Measurements from ENCODE around the gene CCDC8.
"Not testable (repeated sequence)": the region's sequence is repeated elsewhere in the genome, so short reads cannot be mapped to it uniquely, and the experiment has no call there.

The CCDC8 gene, protein sequence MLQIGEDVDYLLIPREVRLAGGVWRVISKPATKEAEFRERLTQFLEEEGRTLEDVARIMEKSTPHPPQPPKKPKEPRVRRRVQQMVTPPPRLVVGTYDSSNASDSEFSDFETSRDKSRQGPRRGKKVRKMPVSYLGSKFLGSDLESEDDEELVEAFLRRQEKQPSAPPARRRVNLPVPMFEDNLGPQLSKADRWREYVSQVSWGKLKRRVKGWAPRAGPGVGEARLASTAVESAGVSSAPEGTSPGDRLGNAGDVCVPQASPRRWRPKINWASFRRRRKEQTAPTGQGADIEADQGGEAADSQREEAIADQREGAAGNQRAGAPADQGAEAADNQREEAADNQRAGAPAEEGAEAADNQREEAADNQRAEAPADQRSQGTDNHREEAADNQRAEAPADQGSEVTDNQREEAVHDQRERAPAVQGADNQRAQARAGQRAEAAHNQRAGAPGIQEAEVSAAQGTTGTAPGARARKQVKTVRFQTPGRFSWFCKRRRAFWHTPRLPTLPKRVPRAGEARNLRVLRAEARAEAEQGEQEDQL

DNA sequence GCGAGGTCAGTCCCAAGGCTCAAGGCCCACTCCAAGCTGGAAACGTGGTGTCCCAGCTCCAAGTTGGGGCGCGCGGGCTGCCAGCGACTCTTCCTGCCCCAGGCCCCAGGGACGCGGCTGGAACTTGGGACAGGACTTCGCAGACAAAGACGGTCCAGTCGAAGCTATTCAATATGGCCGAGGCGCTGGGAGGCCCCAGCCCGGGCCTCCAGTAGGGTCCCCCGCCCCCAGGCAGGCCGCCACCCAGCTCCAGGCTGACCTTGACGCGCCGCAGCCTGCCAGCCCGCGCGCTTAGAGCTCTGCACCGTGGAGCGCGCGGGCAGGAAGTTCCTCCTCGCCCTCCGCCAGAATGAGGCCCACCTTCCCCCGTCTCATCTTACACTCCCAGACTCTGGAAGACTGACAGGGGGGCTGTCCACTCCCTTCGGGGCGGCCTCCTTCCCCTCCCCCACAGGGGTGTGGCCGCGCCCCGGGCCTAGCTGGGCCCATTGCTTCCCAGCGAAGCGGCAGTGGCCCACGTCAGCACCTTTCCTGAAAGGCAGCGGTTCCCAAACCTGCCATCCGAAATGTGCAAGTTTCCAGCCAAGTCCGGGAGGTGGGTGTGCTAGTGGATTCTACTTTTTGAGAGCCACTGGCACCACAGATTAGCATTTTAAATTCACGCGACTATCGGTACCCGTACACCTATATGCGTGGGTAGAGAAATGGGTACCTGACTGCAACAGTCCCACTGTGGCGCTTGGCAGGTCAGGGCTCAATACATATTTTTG lies at the start of gene CCDC8:
Gene CCDC8 (minus strand): TSS at position 303 of the 770 bp plus-strand sequence. CDS start 754 bp downstream, outside the sequence.
- no peak for DNase-seq

DNA sequence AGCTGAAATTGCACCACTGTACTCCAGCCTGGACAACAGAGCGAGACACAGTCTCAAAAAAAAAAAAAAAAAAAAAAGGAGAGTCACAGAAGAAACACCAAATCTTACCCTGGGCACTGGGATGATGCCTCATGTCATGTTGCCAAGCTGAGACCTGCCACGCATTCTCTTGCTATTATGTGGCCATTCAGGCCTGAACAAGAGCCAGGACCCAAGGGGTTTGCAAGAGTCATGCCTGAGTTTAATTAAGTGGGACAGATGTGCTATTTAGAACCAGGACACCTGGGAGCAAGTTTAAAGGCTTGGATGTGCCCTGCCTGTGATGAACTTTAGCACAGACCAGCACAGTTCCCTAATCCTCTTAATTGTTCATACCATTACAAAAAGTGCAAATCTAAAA lies 48.2 kb upstream of the CCDC8 start:
- DNase-seq, result no peak

DNA sequence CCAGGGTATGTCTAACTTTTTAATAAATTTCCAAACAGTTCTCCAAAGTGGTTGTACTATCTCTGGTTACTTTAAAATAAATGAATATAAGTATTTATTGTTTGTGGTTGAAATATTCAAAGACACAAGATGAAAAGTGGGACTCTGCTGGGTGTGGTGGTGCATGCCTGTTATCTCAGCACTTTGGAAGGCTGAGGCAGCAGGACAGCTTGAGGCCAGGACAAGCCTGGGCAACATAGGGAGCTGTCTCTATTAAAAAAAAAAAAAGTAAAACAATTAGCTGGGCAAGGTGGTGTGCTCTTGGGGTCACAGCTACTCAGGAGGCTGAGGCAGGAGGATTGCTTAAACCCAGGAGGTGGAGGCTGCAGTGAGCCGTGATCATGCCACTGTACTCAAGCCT lies 47.6 kb upstream of the CCDC8 start:
- DNase-seq, result no peak

DNA sequence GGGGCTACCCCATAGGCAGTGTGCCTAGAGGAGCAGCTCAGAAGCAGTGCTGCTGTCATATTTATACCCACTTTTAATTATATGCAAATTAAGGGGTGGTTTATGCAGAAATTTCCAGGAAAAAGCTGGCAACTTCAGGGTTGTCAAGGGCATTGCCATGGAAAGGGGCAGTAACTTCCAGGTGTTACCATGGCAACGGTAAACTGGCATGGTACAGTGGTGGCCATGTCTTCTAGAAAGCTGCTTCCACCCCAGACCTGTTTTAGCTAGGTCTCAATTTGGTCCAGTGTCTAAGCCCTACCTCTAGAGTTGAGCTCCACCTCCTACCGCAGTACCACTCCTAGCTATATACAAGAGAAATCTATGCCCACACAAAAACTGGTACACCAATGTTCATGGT lies 46.7 kb upstream of the CCDC8 start:
- DNase-seq, result no peak

DNA sequence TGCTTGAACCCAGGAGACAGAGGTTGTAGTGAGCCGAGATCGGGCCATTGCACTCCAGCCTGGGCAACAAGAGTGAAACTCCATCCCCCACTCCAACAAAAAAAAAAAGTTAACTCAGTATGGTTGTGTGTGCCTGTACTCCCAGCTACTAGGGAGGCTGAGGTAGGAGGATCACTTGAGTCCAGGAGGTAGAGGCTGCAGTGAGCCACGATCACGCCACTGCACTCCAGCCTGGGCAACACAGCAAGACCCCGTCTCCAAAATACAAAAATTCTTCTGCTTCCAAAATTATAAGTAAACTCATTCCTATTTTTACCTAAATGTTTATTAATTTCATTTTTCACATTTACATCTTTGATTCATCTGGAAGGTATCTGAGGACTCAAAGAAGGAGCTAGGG lies 43.6 kb upstream of the CCDC8 start:
- no peak for DNase-seq

DNA sequence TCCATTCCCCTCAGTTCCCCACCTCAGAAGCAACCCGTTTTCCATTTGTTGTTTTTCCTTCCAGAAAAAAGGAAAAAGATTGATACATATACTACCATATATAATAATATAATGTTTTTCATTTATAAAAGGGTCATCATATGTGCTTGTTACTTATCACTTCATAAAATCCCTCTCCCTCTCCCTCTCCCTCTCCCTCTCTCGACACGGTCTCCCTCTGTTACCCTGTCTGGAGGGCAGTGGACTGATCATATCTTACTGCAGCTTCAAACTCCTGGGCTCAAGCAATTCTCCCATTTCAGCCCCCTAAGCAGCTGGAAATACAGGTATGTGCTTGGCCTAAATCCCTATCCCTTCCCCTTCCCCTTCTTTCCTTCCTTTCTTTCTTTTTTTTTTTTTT lies 40.9 kb upstream of the CCDC8 start:
- DNase-seq, result no peak

DNA sequence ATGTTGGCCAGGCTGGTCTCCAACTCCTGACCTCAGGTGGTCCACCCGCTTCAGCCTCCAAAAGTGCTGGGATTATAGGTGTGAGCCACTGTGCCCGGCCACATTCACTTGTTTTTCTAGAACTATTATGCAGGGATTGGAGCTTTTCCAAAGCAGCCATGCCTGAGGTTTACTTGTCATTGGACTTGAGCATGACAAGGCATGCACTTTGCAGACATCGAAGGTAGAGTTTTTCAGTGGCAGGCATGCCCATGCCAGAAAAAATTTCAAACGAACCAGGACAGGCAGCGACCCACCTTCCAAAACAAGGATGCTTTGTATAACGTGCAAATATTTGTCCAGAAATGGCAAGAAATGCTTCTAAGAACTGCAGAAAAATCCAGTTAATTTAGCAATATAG lies 40.3 kb upstream of the CCDC8 start:
- no peak for DNase-seq

DNA sequence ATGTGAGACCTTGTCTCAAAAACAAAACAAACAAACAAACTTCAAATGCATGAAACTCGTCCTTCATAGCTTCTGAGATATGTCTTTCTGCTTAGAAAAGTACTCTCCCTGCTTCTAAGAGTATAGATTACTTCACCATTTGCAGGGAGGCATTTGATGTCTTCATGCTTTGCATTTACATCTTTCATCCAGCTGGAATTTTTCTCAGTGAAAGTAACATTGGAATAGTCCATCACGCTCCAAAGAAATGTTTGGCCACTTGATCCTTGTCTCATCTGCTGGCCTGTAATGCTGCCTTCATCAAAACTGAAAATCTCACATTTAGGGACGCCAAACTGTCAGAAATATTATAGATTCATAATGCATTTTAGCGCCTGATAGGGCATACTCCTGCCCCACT lies 38.8 kb upstream of the CCDC8 start:
- DNase-seq, result no peak

DNA sequence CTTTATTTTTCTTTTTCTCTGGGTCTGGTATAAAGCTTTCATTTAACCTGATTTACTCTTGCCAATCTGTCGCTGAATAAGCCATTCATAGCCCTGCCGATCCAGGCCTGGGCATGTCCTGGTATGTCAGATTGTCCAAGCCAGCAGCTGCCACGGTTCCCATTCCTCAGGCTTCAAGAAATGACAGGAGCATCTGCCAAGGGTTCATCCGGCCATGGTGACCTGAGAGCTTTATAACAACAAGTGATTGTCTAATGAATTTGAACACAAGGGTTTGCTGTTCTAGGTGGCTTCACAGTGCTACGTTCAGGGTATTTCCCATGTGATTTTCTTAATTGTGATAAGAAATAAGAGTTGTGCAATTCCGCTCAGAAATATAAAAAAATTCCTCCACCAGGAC lies 38.0 kb upstream of the CCDC8 start:
- DNase-seq, result no peak

DNA sequence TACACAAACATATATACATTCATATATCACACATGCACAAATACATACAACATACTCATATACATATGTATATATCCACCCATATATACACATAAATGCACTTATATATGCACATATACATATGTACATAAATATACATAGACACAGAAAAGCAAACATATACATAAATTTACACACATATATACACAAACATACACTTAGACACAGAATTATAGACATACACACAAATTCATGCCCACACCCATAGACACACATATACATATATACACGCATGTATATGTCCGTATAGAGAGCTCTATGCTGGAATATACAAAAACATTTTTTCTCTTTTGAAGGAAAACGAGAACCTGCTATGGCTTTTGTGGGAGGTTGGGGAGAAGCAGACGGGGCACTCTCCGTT lies 37.4 kb upstream of the CCDC8 start:
- no peak for DNase-seq

DNA sequence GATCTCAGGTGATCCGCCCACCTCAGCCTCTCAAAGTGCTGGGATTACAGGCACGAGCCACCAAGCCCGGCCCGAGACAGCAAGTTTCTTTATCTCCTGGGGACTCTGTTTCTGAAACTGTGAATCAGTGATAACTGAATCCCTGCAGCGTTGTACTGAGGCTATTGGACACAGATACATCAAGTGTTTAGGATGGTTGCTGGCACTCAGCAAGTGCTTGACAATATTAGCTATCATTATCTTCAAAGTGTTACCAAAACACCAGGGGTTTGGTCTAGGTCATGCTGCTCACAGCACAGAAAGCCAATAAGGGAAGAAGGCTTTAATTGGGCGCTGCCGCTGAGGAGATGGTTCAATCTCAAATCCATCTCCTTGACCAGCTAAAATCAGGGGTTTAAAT lies 35.9 kb upstream of the CCDC8 start:
- no peak for DNase-seq

DNA sequence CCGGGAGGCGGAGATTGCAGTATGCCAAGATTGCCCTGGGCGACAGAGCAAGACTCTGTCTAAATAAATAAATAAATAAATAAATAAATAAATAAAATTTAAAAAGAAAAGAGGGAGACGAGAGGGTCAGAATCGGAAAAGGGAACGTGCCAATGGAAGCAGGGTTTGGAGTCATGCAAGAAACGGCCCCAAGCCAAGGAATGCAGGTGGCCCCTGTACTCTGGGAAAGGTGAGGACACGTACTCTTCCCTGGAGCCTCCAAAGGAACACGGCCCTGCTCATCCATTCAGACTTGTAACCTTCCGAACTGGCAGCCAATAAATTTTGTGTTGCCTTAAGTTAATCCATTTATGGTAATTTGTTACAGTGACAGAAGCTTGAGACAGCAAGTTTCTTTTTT lies 35.2 kb upstream of the CCDC8 start:
- no peak for DNase-seq

DNA sequence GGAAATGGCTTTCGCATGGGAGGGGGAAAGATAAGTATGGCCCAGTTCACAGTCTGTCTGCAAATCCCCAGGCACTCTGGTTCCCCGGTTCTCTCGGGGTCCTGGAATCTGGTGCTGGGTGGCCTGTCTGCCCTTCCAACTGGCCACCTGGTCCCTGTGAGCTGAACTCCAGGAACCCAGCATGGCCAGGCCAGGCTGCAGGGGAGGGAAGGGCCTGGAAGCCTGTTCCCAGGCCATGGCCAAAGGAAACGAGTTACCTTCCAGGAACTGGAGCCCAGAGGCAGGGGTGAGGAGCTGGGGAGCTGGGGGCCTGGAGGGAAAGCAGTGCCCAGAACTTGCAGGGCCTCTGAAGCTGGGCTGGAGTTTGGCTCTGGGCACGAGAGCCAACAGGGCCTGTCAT lies 34.5 kb upstream of the CCDC8 start:
- no peak for DNase-seq

DNA sequence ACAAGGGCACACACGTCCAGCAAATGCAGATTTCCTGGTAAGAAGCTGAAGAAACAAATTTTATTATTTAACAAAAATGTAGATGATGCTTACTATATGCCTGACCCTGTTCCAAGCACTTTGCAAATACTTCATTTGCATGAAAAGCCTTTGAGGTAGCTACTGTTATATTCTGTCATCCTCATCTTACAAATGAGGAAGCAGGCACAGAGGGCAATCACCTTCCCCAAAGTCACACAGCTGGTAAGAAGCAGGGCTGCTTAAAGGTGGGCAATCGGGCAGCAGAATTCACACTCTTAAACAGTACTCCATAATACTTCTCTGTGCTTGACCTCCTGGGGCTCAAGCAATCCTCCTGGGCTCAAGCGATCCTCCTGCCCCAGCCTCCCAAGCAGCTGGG lies 33.6 kb upstream of the CCDC8 start:
- DNase-seq, result no peak

DNA sequence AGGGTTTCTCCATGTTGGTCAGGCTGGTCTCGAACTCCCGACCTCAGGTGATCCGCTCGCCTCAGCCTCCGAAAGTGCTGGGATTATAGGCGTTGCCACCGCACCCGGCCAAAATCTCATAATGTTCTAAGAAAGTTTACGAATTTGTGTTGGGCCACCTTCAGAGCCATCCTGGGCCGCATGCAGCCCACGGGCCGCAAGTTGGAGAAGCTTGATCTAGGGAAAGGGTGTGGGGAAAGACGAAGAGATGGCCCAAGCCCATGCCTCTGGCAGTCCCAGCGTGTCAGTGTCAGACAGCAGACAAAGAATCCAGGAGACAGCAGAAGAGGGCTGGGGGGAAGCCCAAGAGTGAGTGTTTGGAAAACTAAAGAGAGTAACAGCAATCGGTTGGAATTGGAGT lies 32.7 kb upstream of the CCDC8 start:
- DNase-seq, result no peak

DNA sequence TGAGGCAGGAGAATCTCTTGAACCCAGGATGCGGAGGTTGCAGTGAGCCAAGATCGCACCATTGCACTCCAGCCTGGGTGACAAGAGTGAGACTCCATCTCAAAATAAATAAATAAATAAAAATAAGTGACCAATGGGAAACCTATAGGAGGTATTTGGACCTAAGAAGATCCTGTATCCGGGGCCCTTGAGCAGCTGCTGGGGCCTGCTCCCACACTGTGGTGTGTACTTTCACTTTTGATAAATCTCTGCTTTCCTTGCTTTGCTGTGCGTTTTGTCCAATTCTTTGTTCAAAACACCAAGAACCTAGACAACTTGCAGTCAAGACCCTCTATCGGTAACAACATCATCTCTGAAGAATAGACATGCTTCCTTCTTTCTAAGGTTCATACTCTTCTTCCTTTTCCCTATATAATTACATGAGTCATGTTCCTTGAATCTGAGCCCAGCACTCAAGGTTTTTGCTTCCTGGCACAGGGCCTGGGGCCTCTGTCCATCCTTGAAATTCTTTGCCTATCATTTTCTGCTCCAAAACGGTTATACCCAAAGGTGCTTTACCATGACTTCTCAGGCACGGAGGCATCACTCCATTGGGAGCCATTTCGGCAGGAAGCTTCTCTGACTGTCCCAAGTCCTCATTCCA lies 29.6 kb upstream of the CCDC8 start:
- DNase-seq, result no peak

DNA sequence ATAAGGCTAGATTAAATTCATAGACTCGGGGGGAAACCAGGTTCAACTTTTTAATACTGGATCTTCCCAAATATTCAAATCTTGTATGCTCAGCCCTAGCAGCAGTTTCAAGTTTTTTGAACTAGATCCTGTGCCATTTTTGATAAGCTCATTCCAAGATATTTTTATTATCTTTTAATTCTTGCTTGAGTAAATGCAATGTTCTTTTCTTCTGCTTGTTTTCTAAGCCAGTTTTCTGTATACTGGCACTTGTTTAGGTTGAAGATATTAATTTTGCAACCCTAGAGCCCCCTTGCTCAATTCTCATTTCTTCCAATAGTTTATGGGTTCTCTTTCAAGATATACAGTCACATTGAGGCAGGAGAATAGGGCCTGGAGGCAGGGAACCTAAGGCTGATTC lies 28.5 kb upstream of the CCDC8 start:
- DNase-seq, result no peak

DNA sequence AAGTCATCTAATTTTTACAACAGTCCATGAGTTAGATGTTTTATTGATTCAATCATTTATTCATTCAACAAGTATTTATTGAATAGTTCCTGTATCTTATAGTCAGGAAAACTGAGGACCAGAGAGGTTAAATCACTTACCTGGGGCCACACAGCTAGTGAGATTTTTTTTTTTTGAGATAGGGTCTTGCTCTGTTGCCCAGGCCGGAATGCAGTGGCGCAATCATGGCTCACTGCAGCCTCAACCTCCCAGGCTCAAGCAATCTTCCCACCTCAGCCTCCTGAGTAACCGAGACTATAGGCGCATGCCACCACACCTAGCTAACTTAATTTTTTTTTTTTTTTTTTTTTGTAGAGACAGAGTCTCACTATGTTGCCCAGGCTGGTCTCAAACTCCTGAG lies 22.3 kb upstream of the CCDC8 start:
- DNase-seq, result not testable (repeated sequence)

DNA sequence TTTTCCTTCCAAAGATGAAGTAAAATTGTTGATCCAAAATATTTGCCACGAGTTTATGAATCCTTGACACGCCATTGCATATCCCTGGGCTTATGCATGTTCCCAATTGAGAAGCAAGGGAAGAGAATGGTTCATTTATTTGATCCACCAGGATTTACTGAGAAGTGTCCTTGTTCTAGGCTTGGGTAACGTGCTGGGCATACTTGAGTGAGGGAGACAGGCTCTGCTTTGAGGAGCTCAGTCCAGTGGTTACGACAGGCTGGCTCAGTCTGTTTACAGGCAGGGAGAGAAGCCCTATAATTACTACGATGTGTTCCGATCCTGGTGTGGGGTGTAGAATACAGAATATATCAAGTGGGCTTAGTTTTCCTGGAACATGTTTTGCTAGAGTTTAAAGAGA lies 21.6 kb upstream of the CCDC8 start:
- DNase-seq, result no peak

DNA sequence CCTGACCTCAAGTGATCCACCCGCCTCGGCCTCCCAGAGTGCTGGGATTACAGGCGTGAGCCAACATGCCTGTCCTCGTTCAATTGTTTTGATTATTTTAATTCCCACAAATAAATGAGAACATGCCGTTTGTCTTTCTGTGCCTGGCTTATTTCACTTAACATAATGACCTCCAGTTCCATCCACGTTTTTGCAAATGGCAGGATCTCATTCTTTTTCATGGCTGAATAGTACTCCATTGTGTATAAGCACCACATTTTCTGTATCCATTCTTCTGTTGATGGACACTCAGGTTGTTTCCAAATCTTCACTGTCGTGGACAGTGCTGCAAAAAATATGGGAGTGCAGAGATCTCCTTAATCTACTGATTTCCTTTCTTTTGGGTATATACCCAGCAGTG lies 20.1 kb upstream of the CCDC8 start:
- not testable (repeated sequence) for DNase-seq

DNA sequence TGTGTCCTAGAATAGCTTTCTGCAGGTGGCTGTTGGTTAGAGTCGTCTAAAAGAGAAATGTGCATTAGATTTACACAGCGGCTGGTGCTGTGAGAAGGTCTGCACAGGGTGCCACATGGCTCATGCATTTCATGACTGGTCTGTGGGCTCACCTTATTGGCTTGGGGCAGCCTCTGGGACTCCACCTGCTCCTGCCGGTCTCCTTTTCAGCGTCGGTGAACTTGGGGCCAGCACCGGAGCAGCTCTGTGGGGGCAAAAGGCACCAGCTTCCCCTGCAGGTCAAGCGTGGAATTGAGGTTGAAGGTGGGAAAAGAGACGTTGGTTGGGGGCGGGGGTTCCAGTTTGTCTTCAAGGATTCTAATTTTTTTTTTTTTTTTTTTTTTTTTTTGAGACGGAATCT lies 18.5 kb upstream of the CCDC8 start:
- DNase-seq, result no peak

DNA sequence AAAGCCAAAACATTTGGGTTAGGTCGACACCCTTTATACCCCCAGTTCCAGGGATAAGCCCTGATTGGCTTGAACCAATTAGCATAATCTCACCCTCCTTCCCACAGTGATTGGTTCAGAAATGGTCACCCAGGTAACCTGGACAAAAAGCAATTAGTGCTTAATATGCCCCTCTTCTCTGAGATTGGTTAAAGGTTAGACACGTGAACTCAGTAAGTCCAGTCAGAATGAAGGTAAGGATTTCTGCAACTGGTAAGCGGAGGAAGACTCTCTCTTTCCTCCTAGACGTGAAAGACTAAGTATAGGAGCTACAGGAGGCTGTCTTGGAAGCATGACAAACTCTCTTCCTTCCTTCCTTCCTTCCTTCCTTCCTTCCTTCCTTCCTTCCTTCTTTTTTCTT lies 16.6 kb upstream of the CCDC8 start:
- DNase-seq, result no peak

DNA sequence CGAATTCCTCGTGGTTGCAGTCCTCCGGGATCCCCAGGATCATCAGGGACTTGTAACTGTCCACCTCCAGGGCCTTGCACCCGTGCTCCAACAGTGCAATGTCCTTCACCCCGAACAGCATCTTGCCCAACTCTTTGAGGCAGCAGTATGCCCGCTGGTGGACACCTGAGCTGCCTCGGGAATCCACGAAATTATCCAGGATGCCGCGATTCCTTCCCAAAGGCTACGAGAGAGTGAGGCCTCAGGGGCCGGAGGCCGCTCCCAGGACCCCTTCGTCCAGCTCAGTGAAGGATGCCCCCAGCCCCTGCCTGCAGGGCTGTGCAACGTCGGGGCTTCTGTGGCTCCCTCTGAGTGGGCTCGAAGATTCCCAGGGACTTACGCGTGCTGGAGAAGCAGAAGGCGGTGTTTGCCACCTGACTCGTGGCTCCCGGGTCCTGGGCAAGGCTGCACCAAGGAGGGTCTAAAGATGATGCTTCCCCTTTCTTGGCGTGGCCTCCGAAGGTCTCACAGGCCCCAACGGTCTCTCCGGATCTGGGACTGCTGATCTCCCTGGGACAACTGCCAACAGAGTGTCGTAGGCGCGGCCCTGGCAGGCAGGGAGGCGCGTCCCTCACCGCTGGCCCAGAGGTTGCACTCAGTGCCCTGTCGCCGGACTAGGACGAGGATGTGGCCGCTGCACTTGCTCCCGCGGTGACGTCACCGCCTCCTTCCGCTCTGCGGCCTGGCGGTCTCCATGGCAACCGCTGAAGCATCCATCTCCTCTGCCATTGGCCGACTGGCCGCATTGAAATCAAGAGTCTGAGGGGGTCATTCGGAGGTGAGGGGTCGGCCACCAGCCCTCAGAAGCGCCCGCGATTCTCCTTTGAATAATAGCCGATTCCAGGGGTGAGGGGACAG lies 15.1 kb upstream of the CCDC8 start, which contains the start of gene PNMA8C:
Gene PNMA8C (minus strand): TSS at position 698 of the 897 bp plus-strand sequence. CDS start 577 bp downstream, at position 121.
- peak; percentile 91 to 92 for DNase-seq

Data from NCI-H1930 (cell line).